Endothelial cell of umbilical vein (primary cell): ENCODE measurements around the gene TRIM42. TPM values are rescaled to one million over a fixed set of nuclear protein-coding genes. Genes with fewer than 3 reads are reported as not detected.

Experiments
- BruUV-seq: library from RNA; stranded (reverse); fragments of 400-500 nt; replicated peaks from 2 replicates; lab custom pipeline; 2021; lab: Mats Ljungman, UMichigan
- CTCF ChIA-PET: fragments of 300-600, 350-600 bp; sonication (Branson Sonifier 250); formaldehyde crosslinking; loops from one replicate; lab custom pipeline; 2021; ENCODE audit warnings: antibody characterized with exemption, inconsistent platforms; lab: Charles Lee
- POLR2A ChIA-PET: fragments of 300-600, 350-600 bp; sonication (Branson Sonifier 250); formaldehyde crosslinking; loops from one replicate; lab custom pipeline; 2021; ENCODE audit warnings: antibody characterized with exemption, inconsistent platforms; lab: Charles Lee
- DNase-seq: peaks from one replicate; pipeline ENCODE4 v3.0.0-alpha.2; 2011; ENCODE audit warnings: low read depth, low spot score
- FAIRE-seq: peaks from 2 replicates; lab custom pipeline; 2011; peaks lifted over from hg19 to GRCh38; lab: Jason Lieb, UNC
- H2AFZ ChIP-seq: 2 replicates; pipeline ENCODE4 v1.6.0; 2012; ENCODE audit warnings: low read depth, low read length, control low read depth, inconsistent platforms
- H3K27ac ChIP-seq: 2 replicates; pipeline ENCODE4 v1.5.1; 2011; ENCODE audit warnings: low read depth, mild to moderate bottlenecking, control low read depth, low read length, moderate library complexity; ENCODE audit not compliant: insufficient read depth
- H3K27me3 ChIP-seq, 2 experiments: 2 replicates each; pipeline versions ENCODE4 v1.6.0 to v1.6.1; 2011; ENCODE audit warnings: low read length in 2 of 2, mixed read lengths in 1 of 2; ENCODE audit not compliant: control insufficient read depth in 2 of 2, insufficient read depth in 2 of 2
- H3K36me3 ChIP-seq, 2 experiments: 2 replicates in 1 of 2; 3 replicates in 1 of 2; pipeline ENCODE4 v1.5.1; 2011; ENCODE audit warnings: low read length in 2 of 2, mild to moderate bottlenecking in 1 of 2, moderate library complexity in 1 of 2; ENCODE audit not compliant: control insufficient read depth in 2 of 2, insufficient read depth in 2 of 2; ENCODE audit errors: extremely low read depth in 1 of 2
- H3K4me1 ChIP-seq: 3 replicates; pipeline ENCODE4 v1.5.1; 2011; ENCODE audit warnings: mild to moderate bottlenecking, low read length; ENCODE audit not compliant: control insufficient read depth, insufficient read depth; ENCODE audit errors: extremely low read depth
- H3K4me2 ChIP-seq: 2 replicates; pipeline ENCODE4 v1.6.1; 2011; ENCODE audit warnings: low read length, control low read depth, mixed read lengths; ENCODE audit not compliant: insufficient read depth
- H3K4me3 ChIP-seq, 3 experiments: fragments of 200-600 bp in 1 of 3; sonication (generic), shearing (Covaris generic) in 1 of 3; replicated peaks in 1 of 3; 2 replicates each; pipeline ENCODE4 v1.5.1; 2011 to 2016; ENCODE audit warnings: control low read depth in 3 of 3, low read length in 3 of 3, mild to moderate bottlenecking in 2 of 3, inconsistent platforms in 1 of 3, low read depth in 1 of 3, moderate library complexity in 1 of 3; ENCODE audit not compliant: insufficient read depth in 1 of 3
- H3K79me2 ChIP-seq: 2 replicates; pipeline ENCODE4 v1.6.0; 2012; ENCODE audit warnings: low read length, inconsistent platforms; ENCODE audit not compliant: control insufficient read depth, insufficient read depth
- H3K9ac ChIP-seq: replicated peaks from 2 replicates; pipeline ENCODE3; 2011; ENCODE audit warnings: low read length, control low read depth; ENCODE audit not compliant: insufficient read depth; ENCODE audit errors: extremely low read depth
- H3K9me1 ChIP-seq: replicated peaks from 3 replicates; pipeline ENCODE4 v1.6.0; 2011; ENCODE audit warnings: mild to moderate bottlenecking, low read length; ENCODE audit not compliant: control insufficient read depth, insufficient read depth; ENCODE audit errors: extremely low read depth
- H3K9me3 ChIP-seq: replicated peaks from 2 replicates; pipeline ENCODE4 v1.5.1; 2012; ENCODE audit warnings: low read length, inconsistent platforms; ENCODE audit not compliant: control insufficient read depth, insufficient read depth
- H4K20me1 ChIP-seq: replicated peaks from 2 replicates; pipeline ENCODE3; 2011; ENCODE audit warnings: mild to moderate bottlenecking, low read length; ENCODE audit not compliant: control insufficient read depth, insufficient read depth; ENCODE audit errors: extremely low read depth
- CTCF ChIP-seq, 2 donors: IDR thresholded peaks; 1 replicate in 1 of 2; 2 replicates in 1 of 2; pipeline ENCODE4 v1.5.1; 2011; ENCODE audit warnings: low read length in 2 of 2, mild to moderate bottlenecking in 2 of 2, moderate library complexity in 2 of 2, control low read depth in 1 of 2, inconsistent platforms in 1 of 2, low read depth in 1 of 2; ENCODE audit not compliant: insufficient read depth in 1 of 2; ENCODE audit errors: extremely low read depth in 1 of 2
- EZH2 ChIP-seq: IDR thresholded peaks from 2 replicates; pipeline ENCODE4 v1.6.1; 2012; ENCODE audit warnings: borderline replicate concordance, low read depth, mild to moderate bottlenecking, moderate library complexity, low read length, inconsistent platforms; ENCODE audit not compliant: severe bottlenecking
- FOS ChIP-seq: IDR thresholded peaks from 2 replicates; pipeline ENCODE4 v1.6.1; 2011; ENCODE audit warnings: mild to moderate bottlenecking, low read length, moderate library complexity, borderline replicate concordance; ENCODE audit not compliant: insufficient read depth
- GATA2 ChIP-seq: IDR thresholded peaks from 2 replicates; pipeline ENCODE4 v1.7.0; 2011; ENCODE audit warnings: low read depth, mild to moderate bottlenecking, moderate library complexity, mixed read lengths, low read length; ENCODE audit not compliant: insufficient read length, insufficient read depth
- MAX ChIP-seq: IDR thresholded peaks from 2 replicates; pipeline ENCODE4 v1.6.1; 2011; ENCODE audit not compliant: insufficient read depth, insufficient read length
- MYC ChIP-seq: IDR thresholded peaks from one replicate; pipeline ENCODE4 v1.6.1; 2011; ENCODE audit warnings: mild to moderate bottlenecking, low read depth, low read length
- POLR2A ChIP-seq: IDR thresholded peaks from 2 replicates; pipeline ENCODE4 v1.6.1; 2012; ENCODE audit warnings: low read depth, mild to moderate bottlenecking, control low read depth, low read length
- POLR2AphosphoS5 ChIP-seq: IDR thresholded peaks from 2 replicates; pipeline ENCODE4 v1.6.1; 2012; ENCODE audit warnings: low read depth, mild to moderate bottlenecking, control low read depth, low read length, moderate library complexity; ENCODE audit not compliant: insufficient read depth
- dilution Hi-C: fragments of 300-500 bp; cut with MboI; formaldehyde crosslinking; loops from one replicate; pipeline ENCODE4 v1.15.0; 2019; ENCODE audit warnings: low sequenced_read_pairs; ENCODE audit not compliant: extremely low pct_ligation_motif_present
- intact Hi-C: fragments of 100-400 bp; cut with micrococcal nuclease; formaldehyde crosslinking; loops from one replicate; pipeline ENCODE4 v1.10.0; 2022
- polyA plus RNA-seq, 4 experiments: library from polyadenylated mRNA; depleted of rRNA in 3 of 4; stranded (reverse) in 3 of 4; unstranded in 1 of 4; fragments of >200 nt; gene quantifications; 2 replicates each; pipeline versions ENCODE4 v1.2.1 to v1.2.3, GENCODE V29; 2011 to 2012; ENCODE audit warnings: missing spikeins in 1 of 4
- total RNA-seq: library from RNA; stranded (reverse); gene quantifications from 2 replicates; pipeline ENCODE4 v1.2.3, GENCODE V29; 2021

Gene TRIM42
- total and polyA plus RNA-seq, 2 donors (not counting 3 experiments of a cell fraction or from before 2014, with no cell fraction given) = not detected

- Histone ChIP-seq H3K27me3 (no peaks in the 10 kb centered on the region), H3K36me3 (no peaks in the 10 kb centered on the region), H3K9me3 (no peaks in the 10 kb centered on the region), H3K4me1 (peaks cover 8% of the 10 kb centered on the region), H3K79me2 (no peaks in the 10 kb centered on the region), H4K20me1 (no peaks in the 10 kb centered on the region), H3K4me2 (peak overlapping the region; percentile 24), H2AFZ (no peak overlapping the region), H3K4me3 (no peak overlapping the region), H3K27ac (no peak overlapping the region), H3K9me1 (no peaks in the 10 kb centered on the region), H3K9ac (no peak overlapping the region)
- POLR2A ChIA-PET = no interaction called here
- FAIRE-seq (peak; percentile 72), DNase-seq (peak; percentile 4)
- no TSS peak for BruUV-seq
- intact Hi-C loops = no loop called here
- CTCF ChIA-PET = no interaction called here
- no peak for TF ChIP-seq MYC
- TF ChIP-seq FOS = peak; percentile 19
- TF ChIP-seq EZH2 = no peak
- TF ChIP-seq CTCF (IDR thresholded peaks at IDR 0.05; ENCODE audit: extremely low read depth in 1 of 2, insufficient read depth in 1 of 2, low read depth in 1 of 2, low read length in 2 of 2) = no peak
- TF ChIP-seq GATA2 = peak; percentile 21
- TF ChIP-seq POLR2A = no peak
- TF ChIP-seq MAX = no peak
- peak; percentile 45 for TF ChIP-seq POLR2AphosphoS5
- dilution Hi-C loops = no loop called here
These were observed 41.3 kb upstream of the TRIM42 start for GRCh38 chr3:140636406-140637138.
